T-cell (primary cell): ENCODE results near the gene MYO16. TPM values are rescaled to one million over a fixed set of nuclear protein-coding genes. Genes with fewer than 3 reads are reported as not detected.

Experiments used
- ATAC-seq, 4 experiments: fragments of 200-7000 bp in 3 of 4; fragments of 150-1000 bp in 1 of 4; cut with Tn5 transposase; replicated peaks in 1 of 4; 1 replicate in 3 of 4; 2 replicates in 1 of 4; pipeline ENCODE4 v1.10.0; 2021; ENCODE audit warnings: moderate library complexity in 3 of 4, mild to moderate bottlenecking in 2 of 4, moderate number of reproducible peaks in 1 of 4
- CTCF ChIA-PET, 2 donors: fragments of 300-600 bp; sonication (Branson Sonifier 250); formaldehyde crosslinking; loops; one replicate each; lab custom pipeline; 2022; ENCODE audit warnings: antibody characterized with exemption in 2 of 2; lab: Charles Lee
- POLR2A ChIA-PET, 2 donors: fragments of 300-600 bp; sonication (Branson Sonifier 250); formaldehyde crosslinking; loops; one replicate each; lab custom pipeline; 2022; ENCODE audit warnings: antibody characterized with exemption in 2 of 2; lab: Charles Lee
- DNase-seq, 35 experiments: peaks; one replicate each; pipeline versions ENCODE4 v3.0.0 to v3.0.0-alpha.2; 2013 to 2023
- H3K27ac ChIP-seq: one replicate; pipeline ENCODE4 v1.5.1; 2013; ENCODE audit warnings: low read length
- H3K27me3 ChIP-seq, 2 experiments: replicated peaks in 1 of 2; 1 replicate in 1 of 2; 2 replicates in 1 of 2; pipeline versions ENCODE4 v1.6.1 to v1.7.0; 2013; ENCODE audit warnings: low read length in 1 of 2, mixed read lengths in 1 of 2; ENCODE audit not compliant: control insufficient read depth in 2 of 2, insufficient read depth in 2 of 2; ENCODE audit errors: extremely low read depth in 1 of 2
- H3K36me3 ChIP-seq, 2 donors: 1 replicate in 1 of 2; 2 replicates in 1 of 2; pipeline versions ENCODE4 v1.6.1 to v1.7.0; 2013; ENCODE audit warnings: low read length in 1 of 2; ENCODE audit not compliant: control insufficient read depth in 2 of 2, insufficient read depth in 1 of 2; ENCODE audit errors: extremely low read depth in 1 of 2
- H3K4me1 ChIP-seq, 2 experiments: 1 replicate in 1 of 2; 2 replicates in 1 of 2; pipeline versions ENCODE4 v1.6.1 to v1.7.0; 2013; ENCODE audit warnings: low read length in 2 of 2, mixed read lengths in 1 of 2; ENCODE audit not compliant: insufficient read depth in 2 of 2, control insufficient read depth in 1 of 2; ENCODE audit errors: extremely low read depth in 1 of 2
- H3K4me3 ChIP-seq, 2 donors: 1 replicate in 1 of 2; 2 replicates in 1 of 2; pipeline versions ENCODE4 v1.5.1 to v1.7.0; 2013; ENCODE audit warnings: mild to moderate bottlenecking in 2 of 2, low read length in 1 of 2, moderate library complexity in 1 of 2; ENCODE audit not compliant: control insufficient read depth in 1 of 2; ENCODE audit errors: extremely low read depth in 1 of 2
- H3K9me3 ChIP-seq: 2 replicates; pipeline ENCODE4 v1.7.0; 2013
- H3K27ac Mint-ChIP-seq, 2 donors: one replicate each; pipeline ENCODE4 v1.8.0; 2020 to 2021; ENCODE audit warnings: mild to moderate bottlenecking in 2 of 2, mixed read lengths in 2 of 2
- H3K27me3 Mint-ChIP-seq, 2 donors: one replicate each; pipeline ENCODE4 v1.8.0; 2021 to 2022; ENCODE audit warnings: mixed read lengths in 2 of 2
- H3K36me3 Mint-ChIP-seq: one replicate; pipeline ENCODE4 v1.8.0; 2021; ENCODE audit warnings: mixed read lengths
- H3K4me1 Mint-ChIP-seq, 3 donors: one replicate each; pipeline ENCODE4 v1.8.0; 2020 to 2022; ENCODE audit warnings: mixed read lengths in 3 of 3, mild to moderate bottlenecking in 1 of 3
- H3K4me3 Mint-ChIP-seq, 3 donors: one replicate each; pipeline ENCODE4 v1.8.0; 2020 to 2022; ENCODE audit warnings: mild to moderate bottlenecking in 3 of 3, mixed read lengths in 3 of 3, moderate library complexity in 3 of 3
- H3K9me3 Mint-ChIP-seq, 3 donors: one replicate each; pipeline ENCODE4 v1.8.0; 2020 to 2022; ENCODE audit warnings: mixed read lengths in 3 of 3
- WGBS: methylation state at CpG from one replicate; pipeline ENCODE4 v1.1.5; 2013; ENCODE audit warnings: missing lambda C conversion rate; ENCODE audit not compliant: insufficient coverage; 5-methylcytosine and 5-hydroxymethylcytosine counted together
- total RNA-seq, 35 experiments: library from RNA in 6 of 35; stranded (reverse) in 6 of 35; fragments of 120-200 nt in 1 of 35; gene quantifications; one replicate each; pipeline versions ENCODE4 v1.2.1 to v1.2.4 and lab custom pipeline; 2013 to 2026

Gene MYO16
- total RNA-seq, 5 donors from 2014 or later (not counting 1 experiment from before 2014, with no cell fraction given): 0.20 to 2.0 (median 1.1) TPM

GRCh38 chr13:108921238-108921637, 291.8 kb downstream of the MYO16 start:
- ChIA-PET POLR2A (no interaction called here), CTCF (interaction anchor here in 1 of 2 donors (0.5 kb wide), 1 partner anchor 601 kb away, joined by 3 read pairs; no protein-coding TSS in a partner anchor)
- Histone ChIP-seq H3K4me3 (no peak overlapping the region), H3K27ac (no peak overlapping the region), H3K36me3 (no peaks in the 10 kb centered on the region), H3K27me3 (no peaks in the 10 kb centered on the region), H3K9me3 (no peaks in the 10 kb centered on the region), H3K4me1 (no peaks in the 10 kb centered on the region)
- Mint-ChIP-seq H3K36me3 (no peaks in the 10 kb centered on the region), H3K27ac (no peak overlapping the region), H3K9me3 (no peaks in the 10 kb centered on the region), H3K27me3 (peaks cover under 1 to 9% of the 10 kb centered on the region in 2 donors), H3K4me1 (peaks cover 3 to 4% (median 3%) of the 10 kb centered on the region in 3 donors), H3K4me3 (no peak overlapping the region)
- ATAC-seq (no peak), DNase-seq (no peak)
- WGBS: no CpG with 5 or more reads among the region's 1 CpG

GRCh38 chr13:108922108-108922507, 292.7 kb downstream of the MYO16 start:
- WGBS: 63% methylated on average over 2 of the region's 5 CpGs

DNA sequence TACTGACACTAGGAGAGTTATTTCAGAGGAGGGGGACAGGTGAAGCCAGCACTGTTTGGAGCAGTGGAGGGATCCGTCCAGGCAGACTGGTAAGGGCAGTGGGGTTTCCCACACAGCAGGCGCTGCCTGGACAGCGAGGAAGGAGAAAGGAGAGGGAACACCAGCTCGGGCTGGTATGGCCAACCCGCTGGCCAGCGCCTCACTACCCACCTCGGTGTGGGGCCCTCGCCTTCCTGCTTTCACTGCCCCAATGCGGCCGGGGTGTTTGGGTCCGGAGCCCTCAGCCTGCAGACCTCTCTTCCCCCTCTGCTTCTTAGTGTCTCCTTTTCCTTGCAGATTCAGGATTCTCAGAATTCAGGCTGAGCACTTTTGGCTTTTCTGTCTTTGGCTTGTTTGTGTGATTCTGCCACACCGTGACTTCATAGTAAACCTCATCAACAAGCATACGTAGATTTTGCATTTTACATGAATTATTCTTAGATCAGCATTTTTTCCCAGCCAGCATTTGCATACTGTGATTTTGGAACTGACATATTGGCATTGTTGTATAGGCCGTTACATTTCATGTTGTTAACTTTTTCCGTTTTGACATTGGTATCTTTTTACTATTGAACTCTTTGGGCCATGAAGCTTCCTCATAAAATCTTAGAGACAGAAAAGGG, 294.1 kb downstream of the MYO16 start:
- H3K27ac Mint-ChIP-seq: no peak overlapping the region
- ATAC-seq (no peak), DNase-seq (no peak)
- 96% methylated on average over 6 of the region's 15 CpGs for WGBS
- Histone ChIP-seq H3K27me3 (no peaks in the 10 kb centered on the region), H3K4me3 (no peak overlapping the region), H3K4me1 (no peaks in the 10 kb centered on the region), H3K36me3 (no peaks in the 10 kb centered on the region), H3K27ac (no peak overlapping the region), H3K9me3 (no peaks in the 10 kb centered on the region)
- H3K9me3 Mint-ChIP-seq: no peaks in the 10 kb centered on the region
- ChIA-PET CTCF (no interaction called here), POLR2A (no interaction called here)
- no peak overlapping the region for H3K4me3 Mint-ChIP-seq
- no peaks in the 10 kb centered on the region for H3K4me1 Mint-ChIP-seq
- H3K27me3 Mint-ChIP-seq: peaks cover 5 to 14% of the 10 kb centered on the region in 2 donors
- no peaks in the 10 kb centered on the region for H3K36me3 Mint-ChIP-seq

More at GRCh38 chr13:108922108-108922507, 292.7 kb downstream of the MYO16 start:
- no peaks in the 10 kb centered on the region for H3K36me3 Mint-ChIP-seq
- H3K4me1 Mint-ChIP-seq: no peaks in the 10 kb centered on the region
- no peak overlapping the region for H3K4me3 Mint-ChIP-seq
- Histone ChIP-seq H3K36me3 (no peaks in the 10 kb centered on the region), H3K4me3 (no peak overlapping the region), H3K4me1 (no peaks in the 10 kb centered on the region), H3K27me3 (no peaks in the 10 kb centered on the region), H3K9me3 (no peaks in the 10 kb centered on the region), H3K27ac (no peak overlapping the region)
- CTCF ChIA-PET: no interaction called here
- H3K27ac Mint-ChIP-seq: no peak overlapping the region
- DNase-seq: no peak
- H3K27me3 Mint-ChIP-seq: peaks cover 5 to 14% of the 10 kb centered on the region in 2 donors
- POLR2A ChIA-PET: no interaction called here
- no peak for ATAC-seq
- H3K9me3 Mint-ChIP-seq: no peaks in the 10 kb centered on the region

DNA sequence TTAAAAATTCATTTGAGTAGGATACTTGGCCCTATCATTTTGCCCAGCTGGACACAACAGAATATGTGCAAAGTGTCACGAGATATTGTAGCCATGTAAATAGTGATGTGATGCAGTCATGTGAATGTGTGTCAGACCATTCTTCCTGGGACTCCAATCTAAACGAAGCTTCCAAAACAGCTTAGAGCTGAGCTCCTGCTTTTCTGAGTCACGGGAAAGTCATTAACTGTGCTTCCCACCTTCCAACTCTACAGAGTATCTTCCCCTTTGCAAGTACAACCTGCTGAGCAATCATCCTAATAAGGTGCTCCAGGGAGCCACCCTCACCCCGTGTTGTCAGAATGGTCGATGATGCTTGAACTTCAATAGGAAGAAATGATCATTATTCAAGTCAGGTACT, 294.7 kb downstream of the MYO16 start:
- Mint-ChIP-seq H3K27ac (no peak overlapping the region), H3K9me3 (no peaks in the 10 kb centered on the region), H3K36me3 (no peaks in the 10 kb centered on the region), H3K4me3 (no peak overlapping the region), H3K4me1 (no peaks in the 10 kb centered on the region), H3K27me3 (peaks cover 5 to 14% of the 10 kb centered on the region in 2 donors)
- 67% methylated on average over 4 of the region's 5 CpGs for WGBS
- ATAC-seq (no peak), DNase-seq (no peak)
- CTCF ChIA-PET: no interaction called here
- Histone ChIP-seq H3K27me3 (no peaks in the 10 kb centered on the region), H3K27ac (no peak overlapping the region), H3K36me3 (no peaks in the 10 kb centered on the region), H3K9me3 (no peaks in the 10 kb centered on the region), H3K4me1 (no peaks in the 10 kb centered on the region), H3K4me3 (no peak overlapping the region)
- POLR2A ChIA-PET: no interaction called here

DNA sequence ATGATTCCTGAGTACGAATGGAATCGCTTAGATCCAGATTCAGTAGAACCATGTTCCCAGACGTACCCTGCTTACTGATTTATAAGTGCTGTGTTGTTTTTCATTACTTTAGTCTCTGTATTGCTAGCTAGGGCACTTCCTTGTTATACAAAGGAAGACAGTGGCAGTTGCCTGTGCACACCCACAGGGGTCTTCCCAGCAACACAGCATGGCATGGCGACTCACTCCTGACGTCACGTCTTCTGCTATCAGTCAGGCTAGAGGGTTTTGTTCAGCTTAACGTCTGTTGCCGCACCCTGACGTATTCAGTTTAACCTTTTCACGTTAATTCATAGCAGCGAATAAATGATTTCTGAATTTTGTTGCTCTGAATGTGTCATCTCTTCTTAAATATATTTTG, 295.1 kb downstream of the MYO16 start:
- CTCF ChIA-PET: no interaction called here
- Mint-ChIP-seq H3K27me3 (peaks cover 5 to 18% of the 10 kb centered on the region in 2 donors), H3K27ac (no peak overlapping the region), H3K4me3 (no peak overlapping the region), H3K9me3 (no peaks in the 10 kb centered on the region), H3K4me1 (no peaks in the 10 kb centered on the region), H3K36me3 (no peaks in the 10 kb centered on the region)
- Histone ChIP-seq H3K27ac (no peak overlapping the region), H3K36me3 (no peaks in the 10 kb centered on the region), H3K9me3 (no peaks in the 10 kb centered on the region), H3K4me1 (no peaks in the 10 kb centered on the region), H3K4me3 (no peak overlapping the region), H3K27me3 (peaks cover 0 to 1% of the 10 kb centered on the region in 2 experiments)
- no peak for DNase-seq
- WGBS: 90% methylated on average over 8 of the region's 11 CpGs
- no peak for ATAC-seq
- POLR2A ChIA-PET: no interaction called here

DNA sequence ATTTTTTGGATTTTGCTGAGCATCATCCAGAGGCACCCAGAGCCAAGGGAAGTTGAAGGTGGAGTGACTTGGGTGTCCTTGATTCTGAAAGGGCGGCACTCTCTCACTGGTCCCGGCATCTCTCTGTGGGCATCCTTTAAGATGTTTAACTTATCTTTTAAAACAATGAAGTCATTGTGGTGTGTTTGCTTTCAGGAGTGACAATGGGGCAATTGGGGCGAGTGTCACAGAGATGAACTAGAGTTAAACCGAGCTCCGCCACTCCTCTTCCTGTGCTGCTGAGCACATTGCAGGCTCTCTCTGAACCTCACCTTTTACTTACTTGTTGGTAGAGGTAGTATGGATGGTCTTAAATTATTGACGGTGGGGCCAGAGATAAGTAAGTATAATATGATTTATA, 295.7 kb downstream of the MYO16 start:
- Mint-ChIP-seq H3K9me3 (no peaks in the 10 kb centered on the region), H3K36me3 (no peaks in the 10 kb centered on the region), H3K27ac (no peak overlapping the region), H3K27me3 (peaks cover 5 to 18% of the 10 kb centered on the region in 2 donors), H3K4me3 (no peak overlapping the region), H3K4me1 (no peaks in the 10 kb centered on the region)
- H3K9me3 ChIP-seq: no peaks in the 10 kb centered on the region
- H3K4me3 ChIP-seq: no peak overlapping the region
- DNase-seq (no peak), ATAC-seq (no peak)
- no peaks in the 10 kb centered on the region for H3K36me3 ChIP-seq
- CTCF ChIA-PET: no interaction called here
- no CpG with 5 or more reads among the region's 6 CpGs for WGBS
- H3K27me3 ChIP-seq: peaks cover 0 to 2% of the 10 kb centered on the region in 2 experiments
- no peak overlapping the region for H3K27ac ChIP-seq
- no peaks in the 10 kb centered on the region for H3K4me1 ChIP-seq
- POLR2A ChIA-PET: no interaction called here
